Muscle layer of colon (tissue), 2 donors: ENCODE data around the gene CIC.

Source experiments
- H3K27ac ChIP-seq: one replicate; pipeline ENCODE4 v1.7.0; 2013; ENCODE audit warnings: low read depth, mild to moderate bottlenecking, low read length, moderate library complexity
- H3K27me3 ChIP-seq, 2 donors: one replicate each; pipeline ENCODE4 v1.7.0; 2013; ENCODE audit warnings: low read length in 2 of 2, mild to moderate bottlenecking in 2 of 2; ENCODE audit not compliant: insufficient read depth in 2 of 2, control insufficient read depth in 1 of 2
- H3K36me3 ChIP-seq: one replicate; pipeline ENCODE4 v1.7.0; 2013; ENCODE audit warnings: mild to moderate bottlenecking, low read length; ENCODE audit not compliant: insufficient read depth
- H3K4me1 ChIP-seq: one replicate; pipeline ENCODE4 v1.7.0; 2013; ENCODE audit warnings: mild to moderate bottlenecking, low read length; ENCODE audit not compliant: insufficient read depth
- H3K4me3 ChIP-seq, 2 donors: one replicate each; pipeline ENCODE4 v1.7.0; 2013; ENCODE audit warnings: low read length in 2 of 2, low read depth in 1 of 2, mild to moderate bottlenecking in 1 of 2, moderate library complexity in 1 of 2
- H3K9ac ChIP-seq: one replicate; pipeline ENCODE4 v1.7.0; 2013; ENCODE audit warnings: low read length
- H3K9me3 ChIP-seq: one replicate; pipeline ENCODE4 v1.7.0; 2013; ENCODE audit warnings: mild to moderate bottlenecking, low read length
- donor health status: abdominal sarcoma.
- donor health status: Adenocarcinoma of cecum.

CIC gene

DNA sequence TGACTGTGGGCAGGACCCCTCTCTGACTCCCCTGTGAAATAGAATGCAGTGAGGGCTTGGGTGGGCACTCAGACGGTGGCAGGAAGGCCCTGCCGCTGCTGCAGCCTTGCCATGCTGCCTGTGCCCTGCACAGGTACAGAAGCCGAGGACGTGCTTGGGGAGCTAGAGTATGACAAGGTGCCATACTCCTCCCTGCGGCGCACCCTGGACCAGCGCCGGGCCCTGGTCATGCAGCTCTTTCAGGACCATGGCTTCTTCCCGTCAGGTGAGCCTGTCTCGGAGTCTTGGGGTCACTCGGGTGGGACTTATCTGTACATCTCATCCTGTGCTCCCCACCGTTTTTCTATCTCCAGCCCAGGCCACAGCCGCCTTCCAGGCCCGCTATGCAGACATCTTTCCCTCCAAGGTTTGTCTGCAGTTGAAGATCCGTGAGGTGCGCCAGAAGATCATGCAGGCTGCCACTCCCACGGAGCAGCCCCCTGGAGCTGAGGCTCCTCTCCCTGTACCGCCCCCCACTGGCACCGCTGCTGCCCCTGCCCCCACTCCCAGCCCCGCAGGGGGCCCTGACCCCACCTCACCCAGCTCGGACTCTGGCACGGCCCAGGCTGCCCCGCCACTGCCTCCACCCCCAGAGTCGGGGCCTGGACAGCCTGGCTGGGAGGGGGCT, 25.6 kb downstream of the CIC start:
- no peaks in the 10 kb centered on the region for H3K4me1 ChIP-seq
- H3K4me3 ChIP-seq, result no peak overlapping the region
- no peaks in the 10 kb centered on the region for H3K27me3 ChIP-seq
- no peak overlapping the region for H3K27ac ChIP-seq
- peaks cover 42% of the 10 kb centered on the region for H3K36me3 ChIP-seq
- no peak overlapping the region for H3K9ac ChIP-seq
- H3K9me3 ChIP-seq, result no peaks in the 10 kb centered on the region

DNA sequence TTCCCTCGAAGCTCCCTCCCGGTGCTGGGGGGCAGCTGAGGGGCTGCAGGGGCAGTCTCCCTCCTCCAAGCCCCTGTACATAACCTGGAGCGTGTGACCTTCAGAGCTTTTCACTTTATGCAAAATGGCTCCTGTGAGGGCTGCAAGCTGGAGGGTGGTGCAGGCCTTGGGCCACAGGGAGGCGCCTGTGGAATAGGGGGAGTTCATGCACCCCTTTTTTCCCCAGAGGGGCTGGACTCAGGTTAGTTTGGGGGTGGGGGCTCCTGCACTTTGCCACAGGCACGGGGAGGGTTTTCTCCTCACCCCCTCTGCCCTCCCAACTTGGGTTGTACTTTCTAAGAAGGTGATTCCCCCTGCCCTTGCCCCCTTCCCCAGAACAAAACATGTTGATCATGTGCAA, 26.3 kb downstream of the CIC start:
- no peaks in the 10 kb centered on the region for H3K9me3 ChIP-seq
- no peaks in the 10 kb centered on the region for H3K27me3 ChIP-seq
- no peaks in the 10 kb centered on the region for H3K4me1 ChIP-seq
- no peak overlapping the region for H3K27ac ChIP-seq
- H3K36me3 ChIP-seq, result peaks cover 35% of the 10 kb centered on the region
- H3K4me3 ChIP-seq, result no peak overlapping the region
- H3K9ac ChIP-seq, result no peak overlapping the region

DNA sequence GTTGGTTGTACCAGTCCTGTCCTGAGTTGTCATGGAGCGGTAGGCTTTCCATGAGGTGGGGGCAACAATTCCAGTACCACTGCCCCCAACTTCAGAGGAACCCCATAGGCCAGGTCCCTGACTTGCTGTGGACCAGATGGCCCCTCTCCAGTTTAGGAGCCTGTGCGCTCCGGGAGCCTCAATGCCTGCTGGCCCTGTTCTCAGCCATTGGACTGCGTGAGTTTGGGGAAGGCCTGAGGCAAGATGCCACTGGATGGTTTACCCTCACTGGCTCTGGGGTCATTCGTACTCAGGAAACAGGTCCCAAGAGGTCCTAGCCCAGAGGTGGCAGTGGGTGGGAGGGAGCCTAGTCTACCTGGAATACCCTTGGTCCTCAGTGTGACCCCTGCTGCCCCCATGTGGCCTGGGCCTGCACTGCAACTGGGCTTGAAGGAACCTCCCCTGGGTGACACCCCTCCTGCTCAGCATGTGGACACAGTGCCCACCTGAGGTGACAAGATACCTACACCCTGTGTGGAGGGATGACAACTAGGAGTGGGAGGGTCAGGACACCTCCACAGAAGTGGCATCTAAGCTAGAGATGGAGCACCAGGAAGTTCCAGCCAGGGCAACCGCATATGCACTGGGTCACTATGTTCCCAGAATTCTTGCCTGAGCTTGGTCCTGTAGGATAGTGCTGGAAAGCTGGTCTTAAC, 26.9 kb downstream of the CIC start:
- no peak overlapping the region for H3K4me3 ChIP-seq
- no peaks in the 10 kb centered on the region for H3K27me3 ChIP-seq
- H3K36me3 ChIP-seq, result peaks cover 29% of the 10 kb centered on the region
- no peaks in the 10 kb centered on the region for H3K9me3 ChIP-seq
- H3K27ac ChIP-seq, result no peak overlapping the region
- H3K9ac ChIP-seq, result no peak overlapping the region
- H3K4me1 ChIP-seq, result no peaks in the 10 kb centered on the region

DNA sequence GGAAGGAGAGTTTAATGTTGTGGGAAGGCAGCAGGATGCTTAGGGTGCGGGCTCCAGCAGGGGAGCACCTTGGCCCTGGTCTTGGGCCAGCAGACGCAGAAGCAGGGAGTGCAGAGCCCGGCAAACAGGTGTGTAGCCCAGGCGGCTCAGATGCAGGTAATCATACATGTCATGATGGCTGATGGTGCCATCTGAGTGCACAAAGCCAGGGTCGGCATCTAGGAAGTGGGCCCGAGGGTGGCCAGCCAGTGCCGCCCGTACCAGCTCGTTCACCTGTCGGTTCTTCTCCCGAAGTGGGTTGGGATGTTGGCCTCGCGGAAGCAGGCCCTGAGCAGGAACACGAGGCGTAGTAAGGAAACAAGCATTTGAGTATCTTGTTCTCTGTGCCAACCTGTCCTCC, 28.0 kb downstream of the CIC start:
- Histone ChIP-seq H3K36me3 (peaks cover 20% of the 10 kb centered on the region), H3K9ac (no peak overlapping the region)

DNA sequence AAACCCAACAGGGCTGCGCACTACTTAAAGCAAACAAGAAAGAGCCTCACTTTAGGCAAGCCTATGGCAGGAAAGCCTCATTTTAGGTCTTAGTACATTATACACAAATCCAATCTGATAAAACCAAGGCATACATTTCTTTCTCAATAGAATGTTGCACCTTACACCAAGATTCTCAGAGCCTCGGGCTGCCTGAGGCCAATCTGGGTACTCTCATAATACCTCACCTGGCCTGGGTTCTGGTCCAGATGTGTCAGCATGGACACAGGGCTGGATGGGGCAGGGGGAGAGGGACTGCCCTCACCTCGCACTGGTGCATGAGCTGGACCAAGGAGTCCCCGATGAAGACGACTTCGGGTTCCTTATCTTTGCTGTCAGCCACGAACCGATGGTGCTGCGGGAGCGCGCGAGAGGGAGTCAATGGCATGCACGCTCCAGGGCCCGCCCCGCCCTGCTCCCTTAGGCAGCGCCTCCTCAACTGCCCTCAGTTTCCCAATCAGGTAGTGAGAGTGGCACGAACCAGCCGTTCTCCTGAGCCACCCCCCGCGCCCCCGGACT, 32.7 kb downstream of the CIC start, which contains the start of gene PRR19:
PRR19 (plus strand) TSS at position 487 of the 558 bp plus-strand sequence. CDS start 7,453 bp downstream, outside the sequence.
- Histone ChIP-seq H3K27ac (peak within 1 kb of the TSS; percentile 54), H3K27me3 (no peaks in the 10 kb centered on the region), H3K9me3 (no peaks in the 10 kb centered on the region), H3K9ac (no peak within 1 kb of the TSS), H3K36me3 (no peaks in the 10 kb centered on the region), H3K4me3 (peak within 1 kb of the TSS; percentile 44 to 67), H3K4me1 (peaks cover 16% of the 10 kb centered on the region)

More for the DNA sequence above, 28.0 kb downstream of the CIC start:
- Histone ChIP-seq H3K27me3 (no peaks in the 10 kb centered on the region), H3K4me1 (peaks cover 7% of the 10 kb centered on the region), H3K4me3 (no peak overlapping the region), H3K27ac (no peak overlapping the region), H3K9me3 (no peaks in the 10 kb centered on the region)

DNA sequence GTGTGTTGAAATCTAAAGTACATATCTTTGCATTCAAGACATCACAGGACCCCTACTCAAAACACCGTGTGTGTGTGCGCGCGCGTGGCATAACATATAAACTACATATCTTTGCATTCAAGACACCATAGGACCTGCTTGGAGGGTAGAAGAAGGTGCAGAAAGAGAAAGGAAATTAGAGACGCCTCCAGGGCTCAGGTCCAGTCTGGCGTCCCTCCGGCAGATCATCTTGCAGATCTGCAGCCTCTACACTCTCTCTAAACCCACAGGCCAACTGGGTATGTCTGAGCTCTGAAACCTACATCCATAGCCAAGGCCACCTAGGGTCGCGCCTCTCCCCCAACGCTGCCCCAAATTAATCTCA, 34.0 kb downstream of the CIC start:
- Histone ChIP-seq H3K9ac (no peak overlapping the region), H3K9me3 (no peaks in the 10 kb centered on the region), H3K4me1 (peaks cover 16% of the 10 kb centered on the region), H3K4me3 (peak overlapping the region in 1 of 2 donors; percentile 67), H3K27ac (no peak overlapping the region), H3K36me3 (no peaks in the 10 kb centered on the region), H3K27me3 (no peaks in the 10 kb centered on the region)

DNA sequence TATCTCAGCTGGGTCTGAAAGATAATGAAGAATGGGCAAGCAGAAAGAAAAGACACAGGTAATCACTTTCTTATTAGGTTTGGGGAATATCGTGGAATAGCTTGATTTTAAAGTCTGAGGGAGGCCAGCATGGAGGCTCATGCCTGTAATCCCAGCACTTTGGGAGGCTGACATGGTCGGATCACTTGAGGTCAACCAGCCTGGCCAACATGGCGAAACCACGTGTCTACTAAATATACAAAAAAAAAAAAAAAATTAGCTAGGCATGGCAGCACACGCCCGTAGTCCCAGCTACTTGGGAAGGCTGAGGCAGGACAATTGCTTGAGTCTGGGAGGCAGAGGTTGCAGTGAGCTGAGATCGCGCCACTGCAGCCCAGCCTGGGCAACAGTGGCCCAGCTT, 34.8 kb downstream of the CIC start:
- Histone ChIP-seq H3K27me3 (no peaks in the 10 kb centered on the region), H3K9me3 (no peaks in the 10 kb centered on the region), H3K4me3 (no peak overlapping the region), H3K4me1 (peaks cover 16% of the 10 kb centered on the region), H3K9ac (no peak overlapping the region), H3K27ac (no peak overlapping the region), H3K36me3 (no peaks in the 10 kb centered on the region)

DNA sequence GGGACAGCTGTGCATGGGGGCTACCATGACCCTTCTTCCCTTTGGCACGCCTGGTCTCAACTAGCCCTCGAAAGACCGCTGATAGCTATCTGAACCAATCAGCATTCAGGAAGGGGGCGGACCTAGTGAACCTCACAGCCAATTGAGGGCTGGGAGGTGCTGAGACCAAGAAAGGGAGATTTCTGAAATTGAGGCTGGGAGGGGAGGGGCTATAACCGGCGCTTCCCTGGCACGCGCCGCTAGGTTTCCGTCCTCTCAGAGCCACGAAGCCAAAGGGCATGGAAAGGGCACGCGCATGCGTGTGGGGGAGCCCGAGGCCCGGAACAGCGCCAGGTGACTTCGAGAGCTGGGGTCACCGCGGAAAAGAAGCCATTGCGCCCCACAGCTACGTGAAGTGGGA, 37.6 kb downstream of the CIC start:
- Histone ChIP-seq H3K27ac (no peak overlapping the region), H3K9ac (no peak overlapping the region), H3K9me3 (no peaks in the 10 kb centered on the region), H3K36me3 (no peaks in the 10 kb centered on the region), H3K4me3 (no peak overlapping the region), H3K4me1 (peaks cover 12% of the 10 kb centered on the region), H3K27me3 (peaks cover 4 to 19% of the 10 kb centered on the region in 2 donors)

DNA sequence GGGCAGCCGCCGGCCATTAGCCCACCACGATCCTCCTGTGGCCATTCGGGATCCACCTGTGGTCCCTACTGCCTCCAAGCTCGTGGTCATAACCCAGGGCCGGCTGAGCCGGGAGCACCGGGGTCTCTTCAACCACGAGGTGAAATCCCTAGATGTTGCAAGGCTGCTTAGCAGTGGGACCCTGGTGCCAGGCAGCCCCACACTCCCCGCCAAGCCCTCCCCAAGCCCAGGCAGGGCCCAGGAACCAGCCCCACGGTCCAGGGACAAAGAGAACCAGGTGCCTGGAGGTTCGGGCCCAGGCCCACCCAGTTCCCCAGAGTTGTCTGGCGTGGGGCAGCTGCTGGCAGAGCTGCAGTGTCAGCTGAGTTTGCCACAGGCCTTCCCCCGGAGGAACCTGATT, 40.6 kb downstream of the CIC start:
- Histone ChIP-seq H3K4me3 (no peak overlapping the region), H3K36me3 (no peaks in the 10 kb centered on the region), H3K27ac (no peak overlapping the region), H3K4me1 (peaks cover 4% of the 10 kb centered on the region), H3K9me3 (no peaks in the 10 kb centered on the region), H3K9ac (no peak overlapping the region), H3K27me3 (peaks cover 23 to 49% of the 10 kb centered on the region in 2 donors)

DNA sequence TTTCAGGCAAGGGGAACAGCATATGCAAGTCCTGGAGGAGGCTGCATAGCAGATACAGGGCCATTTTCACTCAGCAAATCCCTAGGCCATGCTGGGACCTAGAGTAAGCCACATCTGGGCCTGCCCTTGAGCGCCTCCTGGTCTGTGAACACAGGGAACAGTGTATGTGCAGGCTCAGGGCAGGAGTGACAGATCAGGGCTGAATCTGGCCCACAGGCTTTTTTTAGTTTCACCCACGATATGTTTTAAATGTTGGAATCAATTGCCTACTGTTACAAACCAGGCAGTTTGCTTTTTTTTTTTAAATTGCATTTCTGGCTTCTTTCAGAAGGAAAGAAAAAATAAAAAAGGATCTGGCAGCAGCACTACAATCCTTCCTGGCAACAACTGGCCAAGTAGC, 42.6 kb downstream of the CIC start:
- H3K4me1 ChIP-seq, result peaks cover 4% of the 10 kb centered on the region
- peaks cover 23 to 59% of the 10 kb centered on the region in 2 donors for H3K27me3 ChIP-seq
- no peak overlapping the region for H3K27ac ChIP-seq
- no peaks in the 10 kb centered on the region for H3K9me3 ChIP-seq
- H3K36me3 ChIP-seq, result no peaks in the 10 kb centered on the region
- H3K9ac ChIP-seq, result no peak overlapping the region
- no peak overlapping the region for H3K4me3 ChIP-seq

DNA sequence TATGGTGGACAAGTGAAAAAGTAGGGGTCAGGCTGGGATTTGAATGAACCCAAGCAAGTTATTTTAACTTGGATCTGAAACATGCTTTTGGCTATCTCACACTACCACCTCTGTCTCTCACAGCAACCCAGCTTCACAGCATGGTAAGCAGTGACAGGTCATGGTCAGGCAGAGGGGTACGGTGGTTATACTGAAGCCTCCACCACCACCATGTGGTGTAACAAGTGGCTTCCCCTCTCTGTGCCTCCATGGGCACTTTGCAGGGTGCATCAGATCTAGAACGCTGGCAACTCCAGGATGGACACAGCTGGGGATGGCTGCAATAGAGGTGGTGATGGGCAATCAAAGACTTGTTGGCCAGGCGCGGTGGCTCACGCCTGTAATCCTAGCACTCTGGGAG, 43.3 kb downstream of the CIC start:
- H3K4me3 ChIP-seq, result no peak overlapping the region
- no peak overlapping the region for H3K9ac ChIP-seq
- peaks cover 4% of the 10 kb centered on the region for H3K4me1 ChIP-seq
- no peaks in the 10 kb centered on the region for H3K9me3 ChIP-seq
- no peak overlapping the region for H3K27ac ChIP-seq
- H3K36me3 ChIP-seq, result no peaks in the 10 kb centered on the region
- H3K27me3 ChIP-seq, result peaks cover 23 to 59% of the 10 kb centered on the region in 2 donors
